Measurements from ENCODE around the gene ATP8A2.

Gene ATP8A2

GRCh38 chr13:25882466-25883357 is 510.9 kb downstream of the ATP8A2 start:
- no peak for DNase-seq (ENCODE audit: low spot score)

- no peak for DNase-seq (ENCODE audit: low spot score)
Measured at GRCh38 chr13:25885418-25885817, 513.6 kb downstream of the ATP8A2 start.

GRCh38 chr13:25886438-25887214 is 514.9 kb downstream of the ATP8A2 start:
- DNase-seq (ENCODE audit: low spot score) = no peak

GRCh38 chr13:25887962-25888655 is 516.3 kb downstream of the ATP8A2 start:
- DNase-seq (ENCODE audit: low spot score) = no peak

GRCh38 chr13:25890671-25891212 is 519.0 kb downstream of the ATP8A2 start:
- DNase-seq (ENCODE audit: low spot score) = no peak

- DNase-seq (ENCODE audit: low spot score) = no peak
Measured at GRCh38 chr13:25898991-25899390, 527.2 kb downstream of the ATP8A2 start.

- no peak for DNase-seq (ENCODE audit: low spot score)
Measured at GRCh38 chr13:25899464-25899863, 527.7 kb downstream of the ATP8A2 start.

GRCh38 chr13:25899952-25900351 is 528.2 kb downstream of the ATP8A2 start:
- DNase-seq (ENCODE audit: low spot score) = no peak

GRCh38 chr13:25901460-25902376 is 529.9 kb downstream of the ATP8A2 start:
- DNase-seq (ENCODE audit: low spot score) = no peak

- no peak for DNase-seq (ENCODE audit: low spot score)
Measured at GRCh38 chr13:25902455-25902854, 530.7 kb downstream of the ATP8A2 start.

GRCh38 chr13:25902891-25903341 is 531.1 kb downstream of the ATP8A2 start:
- DNase-seq (ENCODE audit: low spot score) = no peak

GRCh38 chr13:25904830-25905229 is 533.1 kb downstream of the ATP8A2 start:
- no peak for DNase-seq (ENCODE audit: low spot score)

- DNase-seq (ENCODE audit: low spot score) = no peak
Measured at GRCh38 chr13:25905611-25906010, 533.8 kb downstream of the ATP8A2 start.

- peak; percentile 9 for DNase-seq (ENCODE audit: low spot score)
Measured at GRCh38 chr13:25906191-25906661, 534.5 kb downstream of the ATP8A2 start.

GRCh38 chr13:25908366-25908765 is 536.6 kb downstream of the ATP8A2 start:
- DNase-seq (ENCODE audit: low spot score) = no peak

- DNase-seq (ENCODE audit: low spot score) = no peak
Measured at GRCh38 chr13:25910243-25910642, 538.5 kb downstream of the ATP8A2 start.

- no peak for DNase-seq (ENCODE audit: low spot score)
Measured at GRCh38 chr13:25910991-25911419, 539.2 kb downstream of the ATP8A2 start.

- DNase-seq (ENCODE audit: low spot score) = no peak
Measured at GRCh38 chr13:25912961-25913360, 541.2 kb downstream of the ATP8A2 start.

GRCh38 chr13:25915840-25916518 is 544.2 kb downstream of the ATP8A2 start:
- DNase-seq (ENCODE audit: low spot score) = no peak

- DNase-seq (ENCODE audit: low spot score) = no peak
Measured at GRCh38 chr13:25920277-25920676, 548.5 kb downstream of the ATP8A2 start.
